SK-N-SH (cell line): Measurements from ENCODE around the gene AGTRAP. TPM values are rescaled to one million over a fixed set of nuclear protein-coding genes. Genes with fewer than 3 reads are reported as not detected.

Source experiments
- CTCF ChIA-PET: fragments of 300-600, 350-600 bp; formaldehyde crosslinking; extraction: SDS; loops from one replicate; lab custom pipeline; 2021; lab: Yijun Ruan, JAX
- POLR2A ChIA-PET: fragments of 350-600 bp; sonication (Branson Sonifier 250); formaldehyde crosslinking; extraction: SDS; loops from one replicate; lab custom pipeline; 2020; ENCODE audit warnings: antibody characterized with exemption, inconsistent platforms; lab: Yijun Ruan, JAX
- DNase-seq: peaks from one replicate; pipeline ENCODE4 v3.0.0; 2012
- H2AFZ ChIP-seq: fragments of 200-600 bp; sonication (generic); 2 replicates; pipeline ENCODE4 v1.8.1; 2016; ENCODE audit warnings: antibody characterized with exemption, mild to moderate bottlenecking, low read depth
- H3F3A ChIP-seq: fragments of 200-600 bp; sonication (generic); replicated peaks from 2 replicates; pipeline ENCODE3; 2016; ENCODE audit warnings: antibody characterized with exemption, mild to moderate bottlenecking; ENCODE audit not compliant: insufficient read depth
- H3K27ac ChIP-seq, 2 experiments: fragments of 200-500 bp in 1 of 2; fragments of 200-600 bp in 1 of 2; sonication (Bioruptor generic) in 1 of 2; sonication (generic), shearing (Covaris generic) in 1 of 2; 2 replicates each; pipeline versions ENCODE4 v1.5.1 to v1.6.1; 2014 to 2016; ENCODE audit warnings: low read depth in 2 of 2, inconsistent platforms in 1 of 2, low read length in 1 of 2, mild to moderate bottlenecking in 1 of 2, mixed read lengths in 1 of 2
- H3K27me3 ChIP-seq: fragments of 200-600 bp; sonication (generic), shearing (Covaris generic); 2 replicates; pipeline ENCODE4 v1.6.1; 2016; ENCODE audit warnings: mixed run types; ENCODE audit not compliant: insufficient read depth
- H3K36me3 ChIP-seq, 2 experiments: fragments of 200-500 bp in 1 of 2; fragments of 200-600 bp in 1 of 2; sonication (Bioruptor generic) in 1 of 2; sonication (generic) in 1 of 2; replicated peaks in 1 of 2; 2 replicates each; pipeline versions ENCODE3 to v1.5.1; 2014 to 2016; ENCODE audit warnings: low read length in 1 of 2, mild to moderate bottlenecking in 1 of 2; ENCODE audit not compliant: insufficient read depth in 2 of 2, control insufficient read depth in 1 of 2
- H3K4me1 ChIP-seq, 2 experiments: fragments of 200-500 bp in 1 of 2; fragments of 200-600 bp in 1 of 2; sonication (Bioruptor generic) in 1 of 2; sonication (generic), shearing (Covaris generic) in 1 of 2; 2 replicates each; pipeline versions ENCODE4 v1.5.1 to v1.6.1; 2014 to 2016; ENCODE audit warnings: low read depth in 1 of 2, low read length in 1 of 2, mixed run types in 1 of 2; ENCODE audit not compliant: insufficient read depth in 2 of 2, control insufficient read depth in 1 of 2
- H3K4me2 ChIP-seq: fragments of 200-600 bp; sonication (generic), shearing (Covaris generic); 2 replicates; pipeline ENCODE4 v1.6.1; 2017; ENCODE audit warnings: mixed run types
- H3K4me3 ChIP-seq, 2 experiments: fragments of 200-500 bp in 1 of 2; fragments of 200-600 bp in 1 of 2; sonication (Bioruptor generic) in 1 of 2; sonication (generic), shearing (Covaris generic) in 1 of 2; 2 replicates each; pipeline versions ENCODE4 v1.5.1 to v1.8.1; 2014 to 2016; ENCODE audit warnings: low read depth in 2 of 2, inconsistent platforms in 1 of 2, low read length in 1 of 2, mild to moderate bottlenecking in 1 of 2, mixed read lengths in 1 of 2, moderate library complexity in 1 of 2
- H3K79me2 ChIP-seq: fragments of 200-600 bp; sonication (generic); 2 replicates; pipeline ENCODE4 v1.8.1; 2017; ENCODE audit warnings: mild to moderate bottlenecking; ENCODE audit not compliant: insufficient read depth
- H3K9ac ChIP-seq: fragments of 200-600 bp; sonication (generic); 2 replicates; pipeline ENCODE4 v1.6.1; 2017; ENCODE audit warnings: mixed run types
- H3K9me2 ChIP-seq: fragments of 200-600 bp; sonication (generic); 2 replicates; pipeline ENCODE4 v1.6.1; 2017; ENCODE audit warnings: mixed run types
- H3K9me3 ChIP-seq: fragments of 200-600 bp; sonication (generic); 2 replicates; pipeline ENCODE4 v1.6.1; 2017; ENCODE audit warnings: mixed run types, mild to moderate bottlenecking, moderate library complexity
- H4K20me1 ChIP-seq: fragments of 200-600 bp; sonication (generic); 2 replicates; pipeline ENCODE4 v1.6.1; 2017; ENCODE audit warnings: mild to moderate bottlenecking, mixed run types; ENCODE audit not compliant: insufficient read depth
- FOSL2 ChIP-seq: IDR thresholded peaks from 2 replicates; pipeline ENCODE4 v1.4.0; 2012; ENCODE audit warnings: low read depth, mild to moderate bottlenecking, moderate library complexity, borderline replicate concordance
- FOXJ3 ChIP-seq: sonication (generic); formaldehyde crosslinking; IDR thresholded peaks from 2 replicates; pipeline ENCODE4 v1.5.1; 2020; ENCODE audit warnings: mild to moderate bottlenecking, missing genetic modification reagents
- GATA2 ChIP-seq: sonication (generic); formaldehyde crosslinking; IDR thresholded peaks from 2 replicates; pipeline ENCODE4 v1.5.0; 2020; ENCODE audit warnings: mild to moderate bottlenecking, missing genetic modification reagents
- MEF2A ChIP-seq: IDR thresholded peaks from 2 replicates; pipeline ENCODE4 v1.4.0; 2012; ENCODE audit warnings: low read depth, borderline replicate concordance
- MXI1 ChIP-seq: IDR thresholded peaks from 2 replicates; pipeline ENCODE4 v1.6.1; 2012; ENCODE audit warnings: mild to moderate bottlenecking, low read depth, low read length, improper control_type of control experiment
- NFIC ChIP-seq: IDR thresholded peaks from 2 replicates; pipeline ENCODE4 v1.4.0; 2012; ENCODE audit warnings: borderline replicate concordance
- NRF1 ChIP-seq: IDR thresholded peaks from 2 replicates; pipeline ENCODE4 v1.6.1; 2012; ENCODE audit warnings: low read depth, mild to moderate bottlenecking, low read length
- RAD21 ChIP-seq: IDR thresholded peaks from 2 replicates; pipeline ENCODE4 v1.6.1; 2012; ENCODE audit warnings: mild to moderate bottlenecking, low read length
- RXRA ChIP-seq: IDR thresholded peaks from 2 replicates; pipeline ENCODE4 v1.4.0; 2012; ENCODE audit warnings: low read depth, mild to moderate bottlenecking, borderline replicate concordance
- SIN3A ChIP-seq: IDR thresholded peaks from 2 replicates; pipeline ENCODE4 v1.6.1; 2012; ENCODE audit warnings: low read depth, mild to moderate bottlenecking, low read length, moderate library complexity, borderline replicate concordance
- SMC3 ChIP-seq: IDR thresholded peaks from 2 replicates; pipeline ENCODE4 v1.6.1; 2012; ENCODE audit warnings: low read depth, low read length, improper control_type of control experiment
- TAF1 ChIP-seq: IDR thresholded peaks from 2 replicates; pipeline ENCODE4 v1.6.1; 2012; ENCODE audit warnings: low read depth, mild to moderate bottlenecking, low read length, moderate library complexity, borderline replicate concordance
- TCF12 ChIP-seq: IDR thresholded peaks from 2 replicates; pipeline ENCODE4 v1.4.0; 2012
- TEAD4 ChIP-seq: IDR thresholded peaks from 2 replicates; pipeline ENCODE4 v1.4.0; 2012; ENCODE audit warnings: mild to moderate bottlenecking, borderline replicate concordance; ENCODE audit not compliant: insufficient read depth
- WGBS: methylation state at CpG from one replicate; pipeline ENCODE4 v1.1.6; 2017; ENCODE audit warnings: low lambda C conversion rate; 5-methylcytosine and 5-hydroxymethylcytosine counted together
- polyA plus RNA-seq, 3 experiments: library from polyadenylated mRNA; depleted of rRNA; stranded (reverse); fragments of >200 nt; gene quantifications; 2 replicates each; pipeline ENCODE4 v1.2.3, GENCODE V29; 2012
- TF ChIP-seq, protein P1 (sequence below): fragments of 150-350 bp; IDR thresholded peaks from 2 replicates; pipeline ENCODE4 v1.6.1; 2017; ENCODE audit warnings: antibody characterized with exemption, low read length, low read depth, borderline replicate concordance
- TF ChIP-seq, protein P2 (sequence below): fragments of 150-350 bp; IDR thresholded peaks from 2 replicates; pipeline ENCODE4 v1.6.1; 2016; ENCODE audit warnings: mild to moderate bottlenecking, low read depth, low read length
- TF ChIP-seq, protein P3 (sequence below): fragments of 200-600 bp; sonication (generic); IDR thresholded peaks from 2 replicates; pipeline ENCODE4 v1.6.1; 2017; ENCODE audit warnings: antibody characterized with exemption, mild to moderate bottlenecking, moderate library complexity
- TF ChIP-seq, protein P4 (sequence below): IDR thresholded peaks from 2 replicates; pipeline ENCODE4 v1.4.0; 2012; ENCODE audit warnings: low read depth, borderline replicate concordance

Gene AGTRAP
- polyA plus RNA-seq, 1 of the 3 experiments (the other 2 are of a cell fraction) = 66.2 TPM

DNA sequence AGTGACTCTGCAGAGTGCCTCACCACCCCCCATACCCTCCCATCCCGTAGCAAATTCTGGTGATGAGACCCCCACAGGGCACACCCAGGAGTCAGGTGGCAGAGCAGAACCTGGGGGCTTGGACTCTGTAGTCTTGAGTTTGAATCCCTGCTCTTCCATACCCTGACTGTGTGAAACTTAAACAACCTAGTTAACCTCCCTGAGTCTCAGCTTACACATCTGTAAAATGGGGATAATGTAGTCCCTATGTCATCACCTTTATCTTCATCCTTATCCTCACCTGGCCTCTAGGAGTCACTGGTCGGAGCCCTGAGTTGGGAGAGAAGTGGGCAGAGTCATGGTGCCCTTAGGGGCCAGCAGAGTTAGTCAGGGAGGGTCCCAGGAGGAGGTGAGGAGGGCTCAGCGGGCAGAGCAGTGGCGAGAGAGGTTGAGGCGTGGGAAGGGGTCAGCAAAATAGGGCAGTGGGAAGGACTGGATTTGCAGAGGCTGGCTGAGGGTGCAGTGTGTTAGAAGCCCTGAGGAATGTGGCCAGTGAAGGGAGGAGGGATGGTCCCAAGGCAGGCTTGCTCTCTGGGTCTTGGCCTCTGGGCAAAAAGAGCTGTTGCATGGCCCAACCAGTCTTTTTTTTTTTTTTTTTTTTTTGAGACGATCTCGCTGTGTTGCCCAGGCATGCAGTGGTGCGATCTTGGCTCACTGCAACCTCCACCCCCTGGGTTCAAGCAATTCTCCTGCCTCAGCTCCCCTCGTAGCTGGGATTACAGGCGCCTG lies 44.6 kb downstream of the AGTRAP start:
- TF ChIP-seq, protein P1, sequence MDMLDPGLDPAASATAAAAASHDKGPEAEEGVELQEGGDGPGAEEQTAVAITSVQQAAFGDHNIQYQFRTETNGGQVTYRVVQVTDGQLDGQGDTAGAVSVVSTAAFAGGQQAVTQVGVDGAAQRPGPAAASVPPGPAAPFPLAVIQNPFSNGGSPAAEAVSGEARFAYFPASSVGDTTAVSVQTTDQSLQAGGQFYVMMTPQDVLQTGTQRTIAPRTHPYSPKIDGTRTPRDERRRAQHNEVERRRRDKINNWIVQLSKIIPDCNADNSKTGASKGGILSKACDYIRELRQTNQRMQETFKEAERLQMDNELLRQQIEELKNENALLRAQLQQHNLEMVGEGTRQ = no peak
- TF ChIP-seq TCF12 = no peak
- TF ChIP-seq TAF1 = no peak
- TF ChIP-seq RAD21 = no peak
- TF ChIP-seq FOSL2 = no peak
- no peak for TF ChIP-seq GATA2 (CRISPR knock-in tag)
- no peak for TF ChIP-seq RXRA
- no peak overlapping the region for H2AFZ ChIP-seq
- H3K9ac ChIP-seq = no peak overlapping the region
- H3K79me2 ChIP-seq = no peaks in the 10 kb centered on the region
- H4K20me1 ChIP-seq = no peaks in the 10 kb centered on the region
- no peak overlapping the region for H3K4me2 ChIP-seq
- CTCF ChIA-PET = no interaction called here
- H3K9me3 ChIP-seq = no peaks in the 10 kb centered on the region
- no peak for DNase-seq
- no peaks in the 10 kb centered on the region for H3K36me3 ChIP-seq
- H3K4me3 ChIP-seq = no peak overlapping the region
- no peaks in the 10 kb centered on the region for H3K9me2 ChIP-seq
- POLR2A ChIA-PET = no interaction called here
- H3K27me3 ChIP-seq = no peaks in the 10 kb centered on the region
- H3K4me1 ChIP-seq = peaks cover 0 to 17% of the 10 kb centered on the region in 2 experiments; a peak in 1 of 4 replicates
- no peak overlapping the region for H3K27ac ChIP-seq
- WGBS = 81% methylated on average over 9 of the region's 10 CpGs
- no peaks in the 10 kb centered on the region for H3F3A ChIP-seq

DNA sequence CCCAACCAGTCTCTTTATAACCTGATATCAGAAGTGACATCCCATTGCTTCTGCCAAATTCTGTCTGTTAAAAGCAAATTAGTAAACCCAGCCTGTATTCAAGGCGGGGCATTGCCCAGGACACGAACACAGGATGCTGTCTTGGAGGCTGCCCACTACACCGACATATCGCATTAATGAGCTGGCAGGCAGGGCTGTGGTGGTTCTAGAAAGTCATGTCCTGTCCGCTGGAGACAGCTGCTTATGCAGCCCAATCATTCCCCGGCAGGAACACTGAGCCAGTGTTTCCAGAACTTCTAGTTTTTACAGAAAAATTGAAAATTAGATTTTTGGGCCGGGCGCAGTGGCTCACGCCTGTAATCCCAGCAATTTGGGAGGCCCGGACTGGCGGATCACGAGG lies 45.4 kb downstream of the AGTRAP start:
- Histone ChIP-seq H3K9ac (no peak overlapping the region), H3K27me3 (no peaks in the 10 kb centered on the region), H3K4me1 (peaks cover 0 to 17% of the 10 kb centered on the region in 2 experiments; a peak in 1 of 4 replicates), H3K4me2 (no peak overlapping the region), H2AFZ (no peak overlapping the region)
- 83% methylated on average over 12 of the region's 12 CpGs for WGBS
- no peak for TF ChIP-seq SIN3A
- TF ChIP-seq NRF1 = no peak
- TF ChIP-seq, protein P2, sequence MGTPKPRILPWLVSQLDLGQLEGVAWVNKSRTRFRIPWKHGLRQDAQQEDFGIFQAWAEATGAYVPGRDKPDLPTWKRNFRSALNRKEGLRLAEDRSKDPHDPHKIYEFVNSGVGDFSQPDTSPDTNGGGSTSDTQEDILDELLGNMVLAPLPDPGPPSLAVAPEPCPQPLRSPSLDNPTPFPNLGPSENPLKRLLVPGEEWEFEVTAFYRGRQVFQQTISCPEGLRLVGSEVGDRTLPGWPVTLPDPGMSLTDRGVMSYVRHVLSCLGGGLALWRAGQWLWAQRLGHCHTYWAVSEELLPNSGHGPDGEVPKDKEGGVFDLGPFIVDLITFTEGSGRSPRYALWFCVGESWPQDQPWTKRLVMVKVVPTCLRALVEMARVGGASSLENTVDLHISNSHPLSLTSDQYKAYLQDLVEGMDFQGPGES = no peak
- no peak for TF ChIP-seq TAF1
- TF ChIP-seq MEF2A = no peak
- TF ChIP-seq TCF12 = no peak
- TF ChIP-seq, protein P1 = no peak
- TF ChIP-seq, protein P3, sequence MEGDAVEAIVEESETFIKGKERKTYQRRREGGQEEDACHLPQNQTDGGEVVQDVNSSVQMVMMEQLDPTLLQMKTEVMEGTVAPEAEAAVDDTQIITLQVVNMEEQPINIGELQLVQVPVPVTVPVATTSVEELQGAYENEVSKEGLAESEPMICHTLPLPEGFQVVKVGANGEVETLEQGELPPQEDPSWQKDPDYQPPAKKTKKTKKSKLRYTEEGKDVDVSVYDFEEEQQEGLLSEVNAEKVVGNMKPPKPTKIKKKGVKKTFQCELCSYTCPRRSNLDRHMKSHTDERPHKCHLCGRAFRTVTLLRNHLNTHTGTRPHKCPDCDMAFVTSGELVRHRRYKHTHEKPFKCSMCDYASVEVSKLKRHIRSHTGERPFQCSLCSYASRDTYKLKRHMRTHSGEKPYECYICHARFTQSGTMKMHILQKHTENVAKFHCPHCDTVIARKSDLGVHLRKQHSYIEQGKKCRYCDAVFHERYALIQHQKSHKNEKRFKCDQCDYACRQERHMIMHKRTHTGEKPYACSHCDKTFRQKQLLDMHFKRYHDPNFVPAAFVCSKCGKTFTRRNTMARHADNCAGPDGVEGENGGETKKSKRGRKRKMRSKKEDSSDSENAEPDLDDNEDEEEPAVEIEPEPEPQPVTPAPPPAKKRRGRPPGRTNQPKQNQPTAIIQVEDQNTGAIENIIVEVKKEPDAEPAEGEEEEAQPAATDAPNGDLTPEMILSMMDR = no peak
- TF ChIP-seq SMC3 = no peak
- TF ChIP-seq NFIC = no peak
- TF ChIP-seq TEAD4 = no peak
- no peak for TF ChIP-seq RAD21
- TF ChIP-seq MXI1 = no peak
- TF ChIP-seq, protein P4, sequence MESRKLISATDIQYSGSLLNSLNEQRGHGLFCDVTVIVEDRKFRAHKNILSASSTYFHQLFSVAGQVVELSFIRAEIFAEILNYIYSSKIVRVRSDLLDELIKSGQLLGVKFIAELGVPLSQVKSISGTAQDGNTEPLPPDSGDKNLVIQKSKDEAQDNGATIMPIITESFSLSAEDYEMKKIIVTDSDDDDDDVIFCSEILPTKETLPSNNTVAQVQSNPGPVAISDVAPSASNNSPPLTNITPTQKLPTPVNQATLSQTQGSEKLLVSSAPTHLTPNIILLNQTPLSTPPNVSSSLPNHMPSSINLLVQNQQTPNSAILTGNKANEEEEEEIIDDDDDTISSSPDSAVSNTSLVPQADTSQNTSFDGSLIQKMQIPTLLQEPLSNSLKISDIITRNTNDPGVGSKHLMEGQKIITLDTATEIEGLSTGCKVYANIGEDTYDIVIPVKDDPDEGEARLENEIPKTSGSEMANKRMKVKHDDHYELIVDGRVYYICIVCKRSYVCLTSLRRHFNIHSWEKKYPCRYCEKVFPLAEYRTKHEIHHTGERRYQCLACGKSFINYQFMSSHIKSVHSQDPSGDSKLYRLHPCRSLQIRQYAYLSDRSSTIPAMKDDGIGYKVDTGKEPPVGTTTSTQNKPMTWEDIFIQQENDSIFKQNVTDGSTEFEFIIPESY = no peak
- TF ChIP-seq FOXJ3 (CRISPR knock-in tag) = no peak
- TF ChIP-seq, all 33 proteins: peak for 0
- ChIA-PET POLR2A (no interaction called here), CTCF (no interaction called here)
- DNase-seq = no peak
- Histone ChIP-seq H3K9me2 (no peaks in the 10 kb centered on the region), H4K20me1 (no peaks in the 10 kb centered on the region), H3K27ac (no peak overlapping the region), H3K4me3 (no peak overlapping the region), H3K79me2 (no peaks in the 10 kb centered on the region), H3K36me3 (no peaks in the 10 kb centered on the region), H3F3A (peaks cover 4% of the 10 kb centered on the region), H3K9me3 (no peaks in the 10 kb centered on the region)
